K562 (cell line): ENCODE measurements around the gene C22orf31. TPM values are rescaled to one million over a fixed set of nuclear protein-coding genes. Genes with fewer than 3 reads are reported as not detected.

Experiments used
- ATAC-seq: fragments of 200-7000 bp; cut with Tn5 transposase; 3 replicates; pipeline ENCODE4 v1.9.1; 2020; ENCODE audit warnings: moderate library complexity
- BruUV-seq: library from RNA; stranded (reverse); fragments of 400-500 nt; replicated peaks from 2 replicates; lab custom pipeline; 2021; lab: Mats Ljungman, UMichigan
- CTCF ChIA-PET: fragments of 300-600 bp; formaldehyde crosslinking; extraction: SDS; loops from one replicate; lab custom pipeline; 2021; ENCODE audit warnings: low intra/inter-chr PET ratio; lab: Yijun Ruan, JAX
- POLR2A ChIA-PET: fragments of 300-600, 350-650 bp; sonication (Branson Sonifier 250); formaldehyde crosslinking; extraction: SDS; loops from one replicate; lab custom pipeline; 2021; ENCODE audit warnings: antibody characterized with exemption, inconsistent platforms; lab: Yijun Ruan, JAX
- DNase-seq, 4 experiments: peaks; one replicate each; pipeline versions ENCODE4 v3.0.0 to v3.0.0-alpha.2; 2011 to 2018; ENCODE audit warnings: low spot score in 3 of 4, mixed read lengths in 3 of 4; ENCODE audit errors: extremely low read depth in 1 of 4
- FAIRE-seq: peaks from 2 replicates; lab custom pipeline; 2011; peaks lifted over from hg19 to GRCh38; lab: Jason Lieb, UNC
- H2AFZ ChIP-seq: 2 replicates; pipeline ENCODE4 v1.6.0; 2011; ENCODE audit warnings: low read depth, low read length, control low read depth, inconsistent platforms
- H3K27ac ChIP-seq: fragments of 200-600 bp; 3 replicates; pipeline ENCODE4 v1.8.0; 2011; ENCODE audit warnings: low read depth, mild to moderate bottlenecking, control low read depth, inconsistent platforms, low read length, moderate library complexity, mixed read lengths; ENCODE audit errors: extremely low read depth
- H3K27me3 ChIP-seq, 2 experiments: fragments of 300-600 bp in 1 of 2; 2 replicates in 1 of 2; 3 replicates in 1 of 2; pipeline versions ENCODE4 v1.6.0 to v1.8.0; 2011; ENCODE audit warnings: inconsistent platforms in 2 of 2, low read length in 2 of 2, mild to moderate bottlenecking in 1 of 2, mixed read lengths in 1 of 2, moderate library complexity in 1 of 2; ENCODE audit not compliant: control insufficient read depth in 2 of 2, insufficient read depth in 2 of 2
- H3K36me3 ChIP-seq: fragments of 300-600 bp; 3 replicates; pipeline ENCODE4 v1.8.0; 2011; ENCODE audit warnings: mild to moderate bottlenecking, low read length, inconsistent platforms; ENCODE audit not compliant: control insufficient read depth, insufficient read depth
- H3K4me1 ChIP-seq, 2 experiments: fragments of 200-600 bp in 1 of 2; replicated peaks in 1 of 2; 2 replicates in 1 of 2; 3 replicates in 1 of 2; pipeline versions ENCODE4 v1.5.1 to v1.8.0; 2011; ENCODE audit warnings: inconsistent platforms in 2 of 2, low read length in 2 of 2, mild to moderate bottlenecking in 1 of 2, mixed read lengths in 1 of 2, moderate library complexity in 1 of 2; ENCODE audit not compliant: control insufficient read depth in 2 of 2, insufficient read depth in 2 of 2
- H3K4me2 ChIP-seq: 2 replicates; pipeline ENCODE4 v1.6.1; 2011; ENCODE audit warnings: low read length, control low read depth, inconsistent platforms, mixed read lengths; ENCODE audit not compliant: insufficient read depth
- H3K4me3 ChIP-seq: fragments of 200-600 bp; sonication (generic), shearing (Covaris generic); 2 replicates; pipeline ENCODE4 v1.5.1; 2016; ENCODE audit warnings: control low read depth, inconsistent platforms
- H3K79me2 ChIP-seq: fragments of 200-600 bp; 3 replicates; pipeline ENCODE4 v1.8.0; 2011; ENCODE audit warnings: low read length, inconsistent platforms; ENCODE audit not compliant: control insufficient read depth, insufficient read depth
- H3K9ac ChIP-seq, 2 experiments: 2 replicates each; pipeline versions ENCODE4 v1.6.0 to v1.6.1; 2011; ENCODE audit warnings: low read depth in 2 of 2, low read length in 2 of 2, control low read depth in 1 of 2, inconsistent platforms in 1 of 2, mild to moderate bottlenecking in 1 of 2, mixed read lengths in 1 of 2; ENCODE audit not compliant: insufficient read depth in 1 of 2
- H3K9me1 ChIP-seq: one replicate; pipeline ENCODE4 v1.6.0; 2011; ENCODE audit warnings: inconsistent platforms, mild to moderate bottlenecking, low read length, moderate library complexity; ENCODE audit not compliant: control insufficient read depth, insufficient read depth
- H3K9me3 ChIP-seq: replicated peaks from 2 replicates; pipeline ENCODE4 v1.5.1; 2011; ENCODE audit warnings: low read depth, low read length, inconsistent platforms; ENCODE audit not compliant: control insufficient read depth, insufficient read depth
- H4K20me1 ChIP-seq: replicated peaks from 2 replicates; pipeline ENCODE4 v1.6.1; 2011; ENCODE audit warnings: low read length, inconsistent platforms, mixed read lengths; ENCODE audit not compliant: control insufficient read depth, insufficient read depth
- DNMT1 ChIP-seq: fragments of 450-650 bp; IDR thresholded peaks from 2 replicates; pipeline ENCODE4 v1.6.1; 2016; ENCODE audit warnings: antibody characterized with exemption, mild to moderate bottlenecking
- ELF2 ChIP-seq: fragments of 250-450 bp; sonication (Bioruptor Pico); IDR thresholded peaks from 2 replicates; pipeline ENCODE4 v1.5.0; 2021; ENCODE audit warnings: mild to moderate bottlenecking
- FOSL1 ChIP-seq: fragments of 200-800 bp; sonication (Bioruptor generic); conservative IDR thresholded peaks from 2 replicates; pipeline ENCODE4 v1.6.1; 2016; ENCODE audit warnings: missing genetic modification characterization, missing compliant biosample characterization
- GABPA ChIP-seq: fragments of 200-800 bp; sonication (Bioruptor generic); conservative IDR thresholded peaks from 2 replicates; pipeline ENCODE4 v1.6.1; 2016; ENCODE audit warnings: low read depth, missing genetic modification characterization, missing compliant biosample characterization
- KLF16 ChIP-seq: IDR thresholded peaks from 2 replicates; pipeline ENCODE4 v1.6.1; 2016; ENCODE audit warnings: antibody characterized with exemption
- MEF2D ChIP-seq: conservative IDR thresholded peaks from 2 replicates; pipeline ENCODE4 v1.6.1; 2016; ENCODE audit warnings: low read depth, missing genetic modification characterization, missing compliant biosample characterization
- NCOA6 ChIP-seq: fragments of 450-650 bp; IDR thresholded peaks from 2 replicates; pipeline ENCODE4 v1.6.1; 2017; ENCODE audit warnings: mild to moderate bottlenecking
- OTX1 ChIP-seq: fragments of 450-650 bp; formaldehyde crosslinking; IDR thresholded peaks from 2 replicates; pipeline ENCODE4 v1.4.0; 2022; ENCODE audit warnings: mild to moderate bottlenecking
- POLR2G ChIP-seq: fragments of 200-400 bp; formaldehyde crosslinking; IDR thresholded peaks from 2 replicates; pipeline ENCODE4 v1.6.1; 2017; ENCODE audit warnings: low read depth, mild to moderate bottlenecking, antibody characterized with exemption, low read length, moderate library complexity
- POLR3G ChIP-seq: IDR thresholded peaks from 2 replicates; pipeline ENCODE4 v1.6.1; 2011; ENCODE audit not compliant: insufficient read length, insufficient replicate concordance; ENCODE audit errors: extremely low read depth
- SETDB1 ChIP-seq: IDR thresholded peaks from one replicate; pipeline ENCODE4 v1.6.1; 2012; ENCODE audit warnings: low read length, control low read depth, inconsistent platforms
- SMAD1 ChIP-seq: fragments of 150-350 bp; IDR thresholded peaks from 2 replicates; pipeline ENCODE4 v1.6.1; 2014; ENCODE audit warnings: low read length, low read depth; ENCODE audit not compliant: partially characterized antibody
- YY1 ChIP-seq, 3 experiments: IDR thresholded peaks; 2 replicates each; pipeline ENCODE4 v1.6.1; 2011; ENCODE audit warnings: low read length in 2 of 3, mild to moderate bottlenecking in 2 of 3, moderate library complexity in 2 of 3, borderline replicate concordance in 1 of 3, control low read depth in 1 of 3, low read depth in 1 of 3; ENCODE audit not compliant: insufficient read depth in 3 of 3, insufficient replicate concordance in 2 of 3, control insufficient read depth in 1 of 3, insufficient read length in 1 of 3; ENCODE audit errors: extremely low read depth in 1 of 3
- ZFP30 ChIP-seq: fragments of 250-450 bp; sonication (Bioruptor Pico); IDR thresholded peaks from 2 replicates; pipeline ENCODE4 v1.8.0; 2022; ENCODE audit warnings: moderate library complexity, mild to moderate bottlenecking, inconsistent platforms, borderline replicate concordance
- ZNF431 ChIP-seq: sonication (generic); formaldehyde crosslinking; IDR thresholded peaks from 2 replicates; pipeline ENCODE4 v1.8.0; 2022; ENCODE audit warnings: mild to moderate bottlenecking, missing genetic modification reagents
- WGBS: fragments of 100-300 bp; shearing (Covaris generic); methylation state at CpG from one replicate; pipeline ENCODE4 v1.1.6; 2016; ENCODE audit warnings: low coverage, mixed read lengths; ENCODE audit not compliant: insufficient coverage; ENCODE audit errors: missing lambda C conversion rate; 5-methylcytosine and 5-hydroxymethylcytosine counted together
- in situ Hi-C: fragments of 300-500 bp; cut with MboI; formaldehyde crosslinking; loops from 4 replicates; pipeline ENCODE4 v1.15.0; 2018; ENCODE audit warnings: inconsistent platforms, mixed read lengths
- intact Hi-C: fragments of 100-400 bp; cut with micrococcal nuclease; formaldehyde crosslinking; loops from 2 replicates; pipeline ENCODE4 v1.14.2; 2022
- polyA plus RNA-seq, 8 experiments: library from polyadenylated mRNA; depleted of rRNA in 4 of 8; stranded (reverse) in 5 of 8; unstranded in 3 of 8; fragments of >200 nt; fragmentation: Nextera tagmentation in 2 of 8; fragmentation: Illumina TruSeq in 1 of 8; extraction: Ambion mirVana in 2 of 8; extraction: Trizol in 1 of 8; gene quantifications; 2 replicates each; pipeline versions ENCODE4 v1.2.1 to v1.2.3, GENCODE V29; 2011 to 2014; ENCODE audit warnings: inconsistent platforms in 1 of 8, missing spikeins in 1 of 8
- total RNA-seq, 7 experiments: library from RNA; depleted of rRNA in 6 of 7; stranded (reverse); fragments of >200 nt in 6 of 7; fragmentation: Illumina TruSeq in 2 of 7; extraction: Trizol in 2 of 7; gene quantifications; 2 replicates each; pipeline versions ENCODE4 v1.2.1 to v1.2.3, GENCODE V29; 2011 to 2021; ENCODE audit warnings: low replicate concordance in 1 of 7
- TF ChIP-seq, protein P1 (sequence below): sonication (generic); formaldehyde crosslinking; IDR thresholded peaks from 2 replicates; pipeline ENCODE4 v1.8.1; 2023; ENCODE audit warnings: mild to moderate bottlenecking, missing genetic modification reagents

Gene C22orf31
- total and polyA plus RNA-seq, 9 of the 15 experiments (the other 6 are each of a cell fraction or from before 2014, with no cell fraction given), result not detected

DNA sequence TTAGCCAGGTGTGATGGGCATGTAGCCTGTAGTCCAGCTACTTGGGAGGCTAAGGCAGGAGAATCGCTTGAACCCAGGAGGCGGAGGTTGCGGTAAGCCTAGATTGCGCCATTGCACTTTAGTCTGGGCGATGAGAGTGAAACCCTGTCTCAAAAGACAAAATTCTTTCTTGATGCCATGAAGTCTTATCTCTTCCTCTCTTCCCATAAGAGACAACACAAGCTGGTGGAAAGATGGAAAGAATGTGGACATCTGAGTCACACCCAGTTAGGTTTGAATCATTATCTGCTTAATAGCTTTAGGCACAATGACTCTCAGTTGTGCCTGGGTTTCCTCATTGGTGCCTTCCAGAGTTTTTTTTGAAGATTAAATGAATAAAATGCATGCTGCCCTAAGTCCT, 46.5 kb upstream of the C22orf31 start:
- Histone ChIP-seq H3K9me1 (peaks cover 3% of the 10 kb centered on the region), H3K27ac (no peak overlapping the region), H3K4me1 (peaks cover 0 to 30% of the 10 kb centered on the region in 2 experiments; a peak in 3 of 5 replicates), H3K79me2 (no peaks in the 10 kb centered on the region), H4K20me1 (no peaks in the 10 kb centered on the region), H3K9me3 (no peaks in the 10 kb centered on the region), H3K4me3 (no peak overlapping the region), H3K36me3 (no peaks in the 10 kb centered on the region), H3K27me3 (no peaks in the 10 kb centered on the region), H2AFZ (no peak overlapping the region), H3K9ac (no peak overlapping the region), H3K4me2 (no peak overlapping the region)
- ATAC-seq (no peak), FAIRE-seq (no peak), DNase-seq (no peak)
- CTCF ChIA-PET, result no interaction called here
- POLR2A ChIA-PET, result interaction anchor here (0.7 kb wide), 1 partner anchor 32 kb away, joined by 3 read pairs; no protein-coding TSS in a partner anchor
- no TSS peak for BruUV-seq
- intact Hi-C loops (no loop called here), in situ Hi-C loops (no loop called here)
- TF ChIP-seq NCOA6 (no peak), FOSL1 (peak; percentile 63; the same call in 1 of the 2 replicates)
- TF ChIP-seq, protein P1, sequence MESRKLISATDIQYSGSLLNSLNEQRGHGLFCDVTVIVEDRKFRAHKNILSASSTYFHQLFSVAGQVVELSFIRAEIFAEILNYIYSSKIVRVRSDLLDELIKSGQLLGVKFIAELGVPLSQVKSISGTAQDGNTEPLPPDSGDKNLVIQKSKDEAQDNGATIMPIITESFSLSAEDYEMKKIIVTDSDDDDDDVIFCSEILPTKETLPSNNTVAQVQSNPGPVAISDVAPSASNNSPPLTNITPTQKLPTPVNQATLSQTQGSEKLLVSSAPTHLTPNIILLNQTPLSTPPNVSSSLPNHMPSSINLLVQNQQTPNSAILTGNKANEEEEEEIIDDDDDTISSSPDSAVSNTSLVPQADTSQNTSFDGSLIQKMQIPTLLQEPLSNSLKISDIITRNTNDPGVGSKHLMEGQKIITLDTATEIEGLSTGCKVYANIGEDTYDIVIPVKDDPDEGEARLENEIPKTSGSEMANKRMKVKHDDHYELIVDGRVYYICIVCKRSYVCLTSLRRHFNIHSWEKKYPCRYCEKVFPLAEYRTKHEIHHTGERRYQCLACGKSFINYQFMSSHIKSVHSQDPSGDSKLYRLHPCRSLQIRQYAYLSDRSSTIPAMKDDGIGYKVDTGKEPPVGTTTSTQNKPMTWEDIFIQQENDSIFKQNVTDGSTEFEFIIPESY (CRISPR knock-in tag), result 0 out of 2 replicates have a peak, but pooled peaks have one; percentile 11
- WGBS, result 90% methylated on average over 2 of the region's 5 CpGs

DNA sequence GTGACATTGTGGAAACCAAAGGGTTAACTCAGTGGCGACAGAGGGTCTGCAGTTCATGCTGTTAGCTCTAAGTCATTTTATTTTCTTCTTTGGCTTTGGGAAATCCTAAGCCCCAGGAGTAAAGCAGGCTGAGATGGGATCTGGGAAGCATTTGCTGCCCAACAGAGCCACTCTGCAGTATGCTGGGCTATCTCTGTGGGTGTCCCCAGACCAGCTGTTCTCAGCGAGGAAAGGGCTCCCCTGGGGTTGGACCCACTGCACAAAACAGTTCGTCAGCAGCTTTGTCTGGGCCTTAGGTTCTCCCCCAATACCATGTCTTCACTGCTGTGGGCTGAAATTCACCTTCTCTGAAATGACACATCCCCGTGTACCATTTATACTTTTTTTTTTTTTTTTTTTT, 45.2 kb upstream of the C22orf31 start:
- Histone ChIP-seq H3K4me2 (no peak overlapping the region), H4K20me1 (no peaks in the 10 kb centered on the region), H3K79me2 (no peaks in the 10 kb centered on the region), H3K27me3 (no peaks in the 10 kb centered on the region), H3K36me3 (no peaks in the 10 kb centered on the region), H3K27ac (no peak overlapping the region), H3K9me1 (peaks cover 3% of the 10 kb centered on the region), H3K9me3 (no peaks in the 10 kb centered on the region), H3K4me3 (no peak overlapping the region), H3K9ac (no peak overlapping the region), H2AFZ (no peak overlapping the region), H3K4me1 (peaks cover 0 to 34% of the 10 kb centered on the region in 2 experiments; a peak in 3 of 5 replicates)
- no TSS peak for BruUV-seq
- DNase-seq (no peak), FAIRE-seq (no peak), ATAC-seq (no peak)
- in situ Hi-C loops, result no loop called here
- ChIA-PET POLR2A (interaction anchor here (0.7 kb wide), 1 partner anchor 112 kb away, joined by 3 read pairs; no protein-coding TSS in a partner anchor), CTCF (no interaction called here)
- intact Hi-C loops, result no loop called here
- WGBS, result 58% methylated on average over 4 of the region's 4 CpGs
- TF ChIP-seq SETDB1, result no peak
- TF ChIP-seq POLR3G, result no peak
- TF ChIP-seq POLR2G, result no peak
- no peak for TF ChIP-seq ZNF431 (CRISPR knock-in tag)
- TF ChIP-seq KLF16, result no peak
- TF ChIP-seq MEF2D, result no peak
- no peak for TF ChIP-seq ZFP30 (CRISPR knock-in tag)
- TF ChIP-seq GABPA, result no peak
- TF ChIP-seq DNMT1, result no peak
- no peak for TF ChIP-seq OTX1
- TF ChIP-seq SMAD1, result no peak
- TF ChIP-seq ELF2 (CRISPR knock-in tag), result no peak
- TF ChIP-seq YY1 (IDR thresholded peaks at IDR 0.05; ENCODE audit: borderline replicate concordance in 1 of 3, control insufficient read depth in 1 of 3, extremely low read depth in 1 of 3, insufficient read depth in 3 of 3, insufficient read length in 1 of 3, insufficient replicate concordance in 2 of 3, low read depth in 1 of 3, low read length in 2 of 3), result no peak
